ENCODE results near the gene MT1F.

Gene MT1F

DNA sequence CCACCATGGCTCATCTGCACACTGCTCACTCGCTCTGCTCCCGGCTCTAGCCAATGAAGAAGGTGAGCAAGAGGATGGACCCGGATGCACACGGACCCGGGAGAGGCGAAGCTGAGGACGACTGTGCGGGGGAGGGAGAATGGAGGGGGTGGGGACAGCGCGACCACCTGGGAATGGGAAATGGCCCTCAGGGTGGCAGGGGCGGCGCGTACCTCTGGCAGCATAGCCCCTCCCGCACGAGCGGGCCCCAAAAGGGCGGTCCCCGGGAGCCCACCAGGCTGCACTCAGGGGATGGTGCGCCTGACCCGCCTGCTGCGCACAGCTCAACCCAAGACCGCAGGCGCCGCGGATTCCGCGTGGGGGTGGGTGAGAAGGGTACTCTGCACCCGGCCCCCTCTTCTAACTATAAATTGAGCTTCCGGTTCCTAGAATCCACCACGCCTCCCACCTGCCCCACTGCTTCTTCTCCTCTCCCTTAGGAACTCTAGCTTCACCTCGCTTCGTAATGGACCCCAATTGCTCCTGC lies 18.0 kb downstream of the MT1F start:
- H3K4me3 ChIP-seq (ENCODE audit: low read depth, low read length): no peak overlapping the region
- TF ChIP-seq, protein P1, sequence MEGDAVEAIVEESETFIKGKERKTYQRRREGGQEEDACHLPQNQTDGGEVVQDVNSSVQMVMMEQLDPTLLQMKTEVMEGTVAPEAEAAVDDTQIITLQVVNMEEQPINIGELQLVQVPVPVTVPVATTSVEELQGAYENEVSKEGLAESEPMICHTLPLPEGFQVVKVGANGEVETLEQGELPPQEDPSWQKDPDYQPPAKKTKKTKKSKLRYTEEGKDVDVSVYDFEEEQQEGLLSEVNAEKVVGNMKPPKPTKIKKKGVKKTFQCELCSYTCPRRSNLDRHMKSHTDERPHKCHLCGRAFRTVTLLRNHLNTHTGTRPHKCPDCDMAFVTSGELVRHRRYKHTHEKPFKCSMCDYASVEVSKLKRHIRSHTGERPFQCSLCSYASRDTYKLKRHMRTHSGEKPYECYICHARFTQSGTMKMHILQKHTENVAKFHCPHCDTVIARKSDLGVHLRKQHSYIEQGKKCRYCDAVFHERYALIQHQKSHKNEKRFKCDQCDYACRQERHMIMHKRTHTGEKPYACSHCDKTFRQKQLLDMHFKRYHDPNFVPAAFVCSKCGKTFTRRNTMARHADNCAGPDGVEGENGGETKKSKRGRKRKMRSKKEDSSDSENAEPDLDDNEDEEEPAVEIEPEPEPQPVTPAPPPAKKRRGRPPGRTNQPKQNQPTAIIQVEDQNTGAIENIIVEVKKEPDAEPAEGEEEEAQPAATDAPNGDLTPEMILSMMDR (IDR thresholded peaks at IDR 0.05; ENCODE audit: borderline replicate concordance, insufficient read depth, low read depth, low read length): no peak

DNA sequence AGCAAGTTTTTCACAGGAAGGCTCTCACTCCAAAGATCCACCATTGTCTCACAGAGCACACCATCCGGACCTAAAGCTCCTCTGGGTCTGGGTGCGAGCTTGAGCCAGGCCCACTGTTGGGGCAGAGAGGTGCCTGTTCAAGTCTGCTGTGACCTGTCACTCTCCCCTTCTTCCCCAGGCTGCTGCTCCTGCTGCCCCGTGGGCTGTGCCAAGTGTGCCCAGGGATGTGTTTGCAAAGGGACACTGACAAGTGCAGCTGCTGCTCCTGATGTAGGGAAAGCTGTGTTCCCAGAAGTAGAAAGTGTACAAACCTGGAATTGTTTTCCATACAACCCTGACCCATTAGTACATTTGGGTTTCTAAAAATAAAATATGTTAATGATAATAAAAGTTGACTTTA lies 19.7 kb downstream of the MT1F start:
- TF ChIP-seq, protein P1 (IDR thresholded peaks at IDR 0.05; ENCODE audit: borderline replicate concordance, insufficient read depth, low read depth, low read length): no peak
- H3K4me3 ChIP-seq (ENCODE audit: low read depth, low read length): no peak overlapping the region

DNA sequence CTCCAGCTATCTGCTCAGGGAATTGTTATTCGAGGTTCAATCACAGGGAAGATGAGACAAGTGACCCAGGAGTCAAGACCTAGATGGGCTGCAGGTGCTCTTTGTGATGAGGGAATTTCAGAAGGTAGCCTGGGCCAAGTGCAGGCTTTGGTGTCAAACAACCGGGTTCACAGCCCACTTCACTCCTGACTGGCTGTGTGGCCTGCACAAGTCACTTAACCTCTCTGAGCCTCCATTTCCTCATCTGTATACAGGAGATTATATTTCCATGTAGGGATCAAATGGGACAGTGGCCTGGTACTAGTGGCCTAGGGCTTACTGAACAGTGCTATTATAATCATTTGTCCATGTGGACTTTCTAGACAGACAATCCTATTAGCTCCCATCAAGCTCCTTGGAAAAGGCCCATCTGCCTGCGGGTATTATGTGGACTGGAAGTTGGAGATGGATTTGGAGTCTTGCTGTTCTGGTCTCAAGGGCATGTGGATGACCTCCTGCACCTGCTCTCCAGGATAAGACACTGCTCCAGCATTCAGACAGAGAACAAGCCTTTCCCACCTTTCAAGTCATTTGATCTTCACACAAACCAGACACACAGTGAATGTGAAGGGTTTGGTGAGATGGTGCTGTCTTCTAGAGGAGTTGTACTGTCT lies 21.4 kb downstream of the MT1F start:
- TF ChIP-seq, protein P1 (IDR thresholded peaks at IDR 0.05; ENCODE audit: borderline replicate concordance, insufficient read depth, low read depth, low read length): no peak
- H3K4me3 ChIP-seq (ENCODE audit: low read depth, low read length): no peak overlapping the region

DNA sequence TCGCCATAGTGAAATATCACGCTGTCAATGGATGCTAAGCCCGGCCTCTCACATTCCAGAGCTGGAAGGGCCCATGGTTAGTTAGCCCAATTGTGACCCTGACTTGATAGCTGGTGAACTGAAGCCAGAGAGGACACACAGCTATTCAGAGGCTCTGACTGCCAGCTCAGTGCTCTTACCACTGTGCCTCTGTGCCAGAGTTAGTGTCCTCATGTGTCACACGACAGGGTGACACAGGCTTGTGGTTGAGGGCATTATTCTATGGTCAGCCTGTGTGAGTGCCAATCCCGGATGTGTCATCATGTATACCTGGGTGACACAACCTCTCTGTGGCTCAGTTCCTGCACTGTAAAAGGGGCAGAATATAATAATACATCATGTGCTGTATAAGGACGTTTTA lies 22.1 kb downstream of the MT1F start:
- TF ChIP-seq, protein P1 (IDR thresholded peaks at IDR 0.05; ENCODE audit: borderline replicate concordance, insufficient read depth, low read depth, low read length): no peak
- H3K4me3 ChIP-seq (ENCODE audit: low read depth, low read length): no peak overlapping the region

DNA sequence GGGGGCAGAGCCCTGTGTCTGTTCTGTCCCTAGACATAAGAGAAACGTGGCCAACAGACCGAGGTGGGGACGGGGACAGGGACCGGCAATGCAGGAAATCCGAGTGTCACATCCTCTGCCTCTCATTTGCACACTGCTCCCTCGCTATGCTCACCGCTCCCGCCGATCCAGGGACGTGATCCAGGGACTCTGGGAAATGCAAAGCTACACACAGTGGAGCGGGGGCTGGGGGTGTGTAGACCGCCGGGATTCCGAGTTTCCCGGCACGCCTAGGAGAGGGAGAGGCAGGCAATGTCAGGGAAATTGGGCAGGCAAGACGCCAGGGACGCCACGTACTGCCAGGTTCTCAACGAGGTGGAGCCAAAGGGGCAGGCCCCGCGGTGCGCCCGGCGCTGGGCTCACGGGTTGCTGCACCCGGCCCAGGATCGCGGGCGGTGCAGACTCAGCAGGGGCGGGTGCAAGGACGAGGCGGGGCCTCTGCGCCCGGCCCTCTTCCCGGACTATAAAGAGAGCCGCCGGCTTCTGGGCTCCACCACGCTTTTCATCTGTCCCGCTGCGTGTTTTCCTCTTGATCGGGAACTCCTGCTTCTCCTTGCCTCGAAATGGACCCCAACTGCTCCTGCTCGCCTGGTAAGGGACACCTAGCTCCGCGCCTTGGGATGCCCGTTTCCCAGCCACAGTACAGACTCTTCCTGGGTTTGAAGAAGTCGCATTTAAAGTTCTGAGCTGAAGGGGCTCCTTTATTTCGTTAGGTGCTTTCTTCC lies 24.4 kb downstream of the MT1F start, which contains the start of gene MT1X:
MT1X (plus strand) TSS at position 532 of the 764 bp plus-strand sequence; CDS start at position 603, 71 bp downstream.
- TF ChIP-seq, protein P1 (IDR thresholded peaks at IDR 0.05; ENCODE audit: borderline replicate concordance, insufficient read depth, low read depth, low read length): no peak

DNA sequence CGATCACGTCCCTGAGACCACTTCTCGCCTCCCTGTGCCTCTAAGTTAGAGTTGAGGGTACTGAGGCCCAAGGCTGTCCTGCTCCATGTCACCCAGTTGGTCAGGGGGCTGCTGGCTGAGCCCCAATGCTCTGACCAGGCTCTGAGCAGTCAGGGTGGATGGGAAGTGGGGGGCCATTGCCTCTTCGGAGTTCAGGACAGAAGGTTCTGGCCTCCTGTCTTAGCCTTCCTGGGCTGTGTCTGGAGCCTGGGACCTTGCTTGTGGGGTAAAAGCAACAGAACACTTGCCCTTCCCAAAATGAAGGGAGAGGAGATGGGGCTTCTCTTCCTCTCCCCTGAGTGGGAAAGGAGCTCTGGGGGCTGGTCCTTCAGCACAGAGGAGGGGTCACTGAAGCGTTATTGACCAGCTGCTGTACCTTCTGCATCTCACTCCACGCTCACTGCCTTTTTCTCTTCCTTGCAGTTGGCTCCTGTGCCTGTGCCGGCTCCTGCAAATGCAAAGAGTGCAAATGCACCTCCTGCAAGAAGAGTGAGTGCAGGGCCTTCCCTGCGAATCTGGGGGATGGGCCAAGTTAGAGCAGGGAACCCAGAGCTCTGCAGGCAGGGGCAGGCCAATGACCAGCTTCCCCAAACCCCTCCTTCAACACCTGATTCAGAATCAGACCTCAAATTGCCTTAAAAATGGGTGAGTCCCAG lies 25.1 kb downstream of the MT1F start:
- TF ChIP-seq, protein P1 (IDR thresholded peaks at IDR 0.05; ENCODE audit: borderline replicate concordance, insufficient read depth, low read depth, low read length): no peak
- H3K4me3 ChIP-seq (ENCODE audit: low read depth, low read length): peak overlapping the region; percentile 35

More for the DNA sequence above, 24.4 kb downstream of the MT1F start, which contains the start of gene MT1X:
- H3K4me3 ChIP-seq (ENCODE audit: low read depth, low read length): peak within 1 kb of the TSS; percentile 35
